ENCODE results near the gene MYZAP. TPM values are rescaled to one million over a fixed set of nuclear protein-coding genes. Genes with fewer than 3 reads are reported as not detected.

The MYZAP gene
- total and polyA plus RNA-seq, 10 of the 15 experiments (the other 5 are each of a cell fraction or from before 2014, with no cell fraction given), result not detected

DNA sequence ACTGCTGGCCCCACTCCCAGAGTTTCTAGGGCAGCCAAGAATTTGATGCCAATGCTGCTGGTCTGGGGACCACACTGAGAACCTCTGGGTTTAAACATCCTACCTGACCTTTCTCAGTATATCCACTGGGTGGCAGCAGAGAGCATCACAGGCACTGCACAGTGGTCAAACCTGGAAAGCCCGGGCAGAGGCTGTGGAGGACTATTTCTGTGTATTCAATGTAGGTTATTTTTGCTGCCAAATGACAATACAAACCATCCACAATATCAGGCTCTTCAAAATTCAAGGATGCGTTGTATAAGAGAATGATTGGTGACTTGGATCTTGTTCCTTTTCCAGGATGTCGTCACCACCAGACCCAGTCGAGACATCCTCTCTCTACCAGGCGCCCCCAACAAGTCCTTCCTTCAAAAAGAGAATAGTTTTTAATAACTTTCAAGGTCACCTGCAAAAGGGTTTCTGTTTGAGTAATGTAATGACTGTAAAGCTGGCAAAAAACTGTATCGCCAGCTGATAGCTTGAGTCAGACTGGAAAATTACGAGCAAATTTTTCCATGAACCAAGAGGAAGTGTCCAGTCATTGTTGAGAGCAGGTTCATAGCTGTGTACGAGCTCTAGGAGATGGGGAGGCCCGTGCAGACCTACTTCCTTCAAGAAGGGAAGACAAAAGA lies 30.5 kb upstream of the MYZAP start:
- H3K27ac ChIP-seq (ENCODE audit: control insufficient read depth, insufficient read depth), result no peak overlapping the region
- no TSS peak for BruUV-seq (replicated peaks)
- no peak overlapping the region for H3K4me3 ChIP-seq
- H3K79me2 ChIP-seq (ENCODE audit: control insufficient read depth, insufficient read depth, low read length), result no peaks in the 10 kb centered on the region
- ChIA-PET POLR2A (interaction anchor here (0.7 kb wide), 2 partner anchors 295 to 774 kb away, joined by 4 read pairs; no protein-coding TSS in a partner anchor), SMC1A (ENCODE audit: uncharacterized antibody, unreplicated experiment) (interaction anchor here (1.0 to 1.4 kb wide), 3 partner anchors 11 to 300 kb away, joined by 3 to 8 read pairs (median 3); no protein-coding TSS in a partner anchor), CTCF (interaction anchor here (0.7 to 3.0 kb wide), 13 partner anchors 9 to 759 kb away, joined by 3 to 34 read pairs (median 3); no protein-coding TSS in a partner anchor), RAD21 (ENCODE audit: unreplicated experiment) (interaction anchor here (0.7 to 2.3 kb wide), 3 partner anchors 14 to 300 kb away, joined by 3 to 9 read pairs (median 3); no protein-coding TSS in a partner anchor)
- FAIRE-seq (peak; percentile 95), DNase-seq (ENCODE audit: low read depth, low spot score) (peak; percentile 26), ATAC-seq (peak; percentile 95)
- intact Hi-C loops (cut with micrococcal nuclease; ENCODE audit: unreplicated experiment) (loop anchor here (5.0 to 10.0 kb wide), 3 partner anchors 91 to 504 kb away; partner anchors contain the start of gene ALDH1A2), in situ Hi-C loops (cut with MboI) (loop anchor here (10.0 kb wide), 1 partner anchor 304 kb away; no protein-coding TSS in a partner anchor)
- H3K9ac ChIP-seq (ENCODE audit: control insufficient read depth, insufficient read depth, low read length), result no peak overlapping the region
- peak overlapping the region; percentile 1; the same call in 1 of the 2 replicates for H3K4me2 ChIP-seq (ENCODE audit: control insufficient read depth, insufficient read depth)
- H3K36me3 ChIP-seq (ENCODE audit: control insufficient read depth in 2 of 2, insufficient read depth in 2 of 2, low read length in 1 of 2), result no peaks in the 10 kb centered on the region
- H4K20me1 ChIP-seq (ENCODE audit: control insufficient read depth, insufficient read depth), result no peaks in the 10 kb centered on the region
- peaks cover 3% of the 10 kb centered on the region; the same call in 1 of the 2 replicates for H3K4me1 ChIP-seq (ENCODE audit: control insufficient read depth, insufficient read depth, low read length)
- H3K9me3 ChIP-seq (replicated peaks; ENCODE audit: control insufficient read depth, insufficient read depth, low read length), result no peaks in the 10 kb centered on the region; the same call in 2 of the 3 replicates
- no peaks in the 10 kb centered on the region for H3K27me3 ChIP-seq (replicated peaks in 1 of 2; ENCODE audit: control insufficient read depth in 2 of 2, insufficient read depth in 2 of 2, low read length in 1 of 2)
- WGBS (ENCODE audit: insufficient coverage, insufficient replicate concordance, low lambda C conversion rate, missing lambda C conversion rate), result 24% methylated on average over 9 of the region's 9 CpGs
- H2AFZ ChIP-seq (ENCODE audit: control insufficient read depth, low read depth, low read length), result no peak overlapping the region
- no peak for TF ChIP-seq CBX5 (IDR thresholded peaks at IDR 0.05; ENCODE audit: low read depth)
- TF ChIP-seq RUNX3 (IDR thresholded peaks at IDR 0.05; ENCODE audit: low read length), result peak; percentile 11; the same call in 1 of the 2 replicates
- TF ChIP-seq, protein P1, sequence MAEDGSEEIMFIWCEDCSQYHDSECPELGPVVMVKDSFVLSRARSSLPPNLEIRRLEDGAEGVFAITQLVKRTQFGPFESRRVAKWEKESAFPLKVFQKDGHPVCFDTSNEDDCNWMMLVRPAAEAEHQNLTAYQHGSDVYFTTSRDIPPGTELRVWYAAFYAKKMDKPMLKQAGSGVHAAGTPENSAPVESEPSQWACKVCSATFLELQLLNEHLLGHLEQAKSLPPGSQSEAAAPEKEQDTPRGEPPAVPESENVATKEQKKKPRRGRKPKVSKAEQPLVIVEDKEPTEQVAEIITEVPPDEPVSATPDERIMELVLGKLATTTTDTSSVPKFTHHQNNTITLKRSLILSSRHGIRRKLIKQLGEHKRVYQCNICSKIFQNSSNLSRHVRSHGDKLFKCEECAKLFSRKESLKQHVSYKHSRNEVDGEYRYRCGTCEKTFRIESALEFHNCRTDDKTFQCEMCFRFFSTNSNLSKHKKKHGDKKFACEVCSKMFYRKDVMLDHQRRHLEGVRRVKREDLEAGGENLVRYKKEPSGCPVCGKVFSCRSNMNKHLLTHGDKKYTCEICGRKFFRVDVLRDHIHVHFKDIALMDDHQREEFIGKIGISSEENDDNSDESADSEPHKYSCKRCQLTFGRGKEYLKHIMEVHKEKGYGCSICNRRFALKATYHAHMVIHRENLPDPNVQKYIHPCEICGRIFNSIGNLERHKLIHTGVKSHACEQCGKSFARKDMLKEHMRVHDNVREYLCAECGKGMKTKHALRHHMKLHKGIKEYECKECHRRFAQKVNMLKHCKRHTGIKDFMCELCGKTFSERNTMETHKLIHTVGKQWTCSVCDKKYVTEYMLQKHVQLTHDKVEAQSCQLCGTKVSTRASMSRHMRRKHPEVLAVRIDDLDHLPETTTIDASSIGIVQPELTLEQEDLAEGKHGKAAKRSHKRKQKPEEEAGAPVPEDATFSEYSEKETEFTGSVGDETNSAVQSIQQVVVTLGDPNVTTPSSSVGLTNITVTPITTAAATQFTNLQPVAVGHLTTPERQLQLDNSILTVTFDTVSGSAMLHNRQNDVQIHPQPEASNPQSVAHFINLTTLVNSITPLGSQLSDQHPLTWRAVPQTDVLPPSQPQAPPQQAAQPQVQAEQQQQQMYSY (CRISPR knock-in tag; IDR thresholded peaks at IDR 0.05), result no peak
- no peak for TF ChIP-seq NRF1 (conservative IDR thresholded peaks at IDR 0.05; ENCODE audit: low read depth, low read length)
- no peak for TF ChIP-seq CBFB (IDR thresholded peaks at IDR 0.05; ENCODE audit: low read depth)
- TF ChIP-seq MYB (IDR thresholded peaks at IDR 0.05; ENCODE audit: borderline replicate concordance, low read depth, low read length), result no peak
- TF ChIP-seq MEF2A (IDR thresholded peaks at IDR 0.05; ENCODE audit: insufficient read depth, low read depth, low read length), result no peak
- peak in 1 of 2 experiments; percentile 47; a peak in 1 of 4 replicates for TF ChIP-seq ETV6 (conservative IDR thresholded peaks at IDR 0.05 in 1 of 2, IDR thresholded peaks at IDR 0.05 in 1 of 2; ENCODE audit: borderline replicate concordance in 1 of 2, low read depth in 1 of 2)
- no peak for TF ChIP-seq KDM1A (IDR thresholded peaks at IDR 0.05; ENCODE audit: borderline replicate concordance)
- peak; percentile 56; the same call in 1 of the 2 replicates for TF ChIP-seq EED (IDR thresholded peaks at IDR 0.05; ENCODE audit: low read depth)
- TF ChIP-seq TCF7 (IDR thresholded peaks at IDR 0.05; ENCODE audit: borderline replicate concordance), result no peak
- TF ChIP-seq ZZZ3 (IDR thresholded peaks at IDR 0.05; ENCODE audit: control insufficient read depth, insufficient read length, low read depth), result no peak
- TF ChIP-seq DPF2 (IDR thresholded peaks at IDR 0.05), result 0 out of 2 replicates have a peak, but pooled peaks have one; percentile 27
- TF ChIP-seq TARDBP (IDR thresholded peaks at IDR 0.05; ENCODE audit: borderline replicate concordance), result no peak
- no peak for TF ChIP-seq RELA (IDR thresholded peaks at IDR 0.05; ENCODE audit: borderline replicate concordance, partially characterized antibody)
- no peak for TF ChIP-seq PAX8 (IDR thresholded peaks at IDR 0.05)
- peak; percentile 66 for TF ChIP-seq RAD21 (IDR thresholded peaks at IDR 0.05; ENCODE audit: insufficient read depth, low read depth, low read length)
- TF ChIP-seq ATF7 (IDR thresholded peaks at IDR 0.05; ENCODE audit: low read depth), result peak; percentile 41
- TF ChIP-seq BMI1 (IDR thresholded peaks at IDR 0.05; ENCODE audit: borderline replicate concordance), result no peak
- peak in 1 of 2 experiments; percentile 34; a peak in 1 of 4 replicates for TF ChIP-seq IKZF2 (IDR thresholded peaks at IDR 0.05)
- TF ChIP-seq POLR2A (IDR thresholded peaks at IDR 0.05; ENCODE audit: low read depth, low read length), result no peak
- 0 out of 2 replicates have a peak, but pooled peaks have one; percentile 24 for TF ChIP-seq FOXM1 (IDR thresholded peaks at IDR 0.05; ENCODE audit: low read depth, low read length)
- TF ChIP-seq CREB1 (IDR thresholded peaks at IDR 0.05; ENCODE audit: low read depth), result 0 out of 2 replicates have a peak, but pooled peaks have one; percentile 7

Data from GM12878 (cell line).